Measurements from ENCODE around the gene SPON1.

Gene SPON1

DNA sequence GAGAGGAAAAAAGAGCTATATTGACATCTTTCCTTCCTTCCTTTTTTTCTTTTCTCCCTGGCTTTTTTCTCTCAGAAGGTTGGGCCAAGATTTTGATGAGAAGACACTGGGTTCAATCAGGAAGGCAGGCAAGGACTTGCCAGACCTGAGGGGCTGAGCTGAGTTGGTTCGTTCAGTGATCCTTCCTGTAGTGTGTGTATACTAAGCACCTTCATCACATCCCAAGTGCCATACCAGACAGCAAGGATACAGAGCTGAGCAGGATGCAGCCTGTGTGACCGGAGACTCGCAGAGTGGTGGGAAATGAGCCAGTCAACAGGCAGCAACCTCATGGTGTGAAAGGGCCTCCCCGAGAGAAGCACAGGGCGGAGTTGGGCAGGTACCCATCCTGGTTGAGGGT, 95.5 kb downstream of the SPON1 start:
- H3K4me1 ChIP-seq (ENCODE audit: control insufficient read depth, insufficient read depth, low read depth, low read length) = no peaks in the 10 kb centered on the region
- H2AK5ac ChIP-seq (ENCODE audit: low read length, severe bottlenecking) = no peak overlapping the region
- 88% methylated on average over 5 of the region's 5 CpGs for WGBS
- no peak overlapping the region for H2BK120ac ChIP-seq (ENCODE audit: low read depth, low read length)
- no peak overlapping the region for H2BK5ac ChIP-seq (ENCODE audit: low read depth, low read length, poor library complexity, severe bottlenecking)
- H3K36me3 ChIP-seq (ENCODE audit: control insufficient read depth in 1 of 2, insufficient read depth in 2 of 2, low read depth in 1 of 2, low read length in 2 of 2) = no peaks in the 10 kb centered on the region
- H2AFZ ChIP-seq (ENCODE audit: low read depth, low read length) = no peak overlapping the region
- no peak overlapping the region for H3K14ac ChIP-seq (ENCODE audit: low read length in 2 of 2)
- H3K79me1 ChIP-seq (replicated peaks; ENCODE audit: low read length, poor library complexity, severe bottlenecking) = no peaks in the 10 kb centered on the region
- no peaks in the 10 kb centered on the region for H3K9me3 ChIP-seq (ENCODE audit: control insufficient read depth, low read length)
- no peak overlapping the region for H3K4me2 ChIP-seq (ENCODE audit: low read length, poor library complexity, severe bottlenecking)
- no peak overlapping the region for H4K91ac ChIP-seq (ENCODE audit: low read length)
- no peak for DNase-seq
- H3K9ac ChIP-seq (ENCODE audit: low read length) = no peak overlapping the region
- no peak overlapping the region for H3K23ac ChIP-seq (ENCODE audit: low read length in 2 of 2)
- no peak overlapping the region for H3K18ac ChIP-seq (ENCODE audit: low read depth in 1 of 2, low read length in 2 of 2)
- H3K27me3 ChIP-seq (ENCODE audit: control insufficient read depth in 1 of 2, insufficient read depth in 1 of 2, low read length in 2 of 2) = no peaks in the 10 kb centered on the region
- H2BK12ac ChIP-seq (ENCODE audit: low read length in 2 of 2) = no peak overlapping the region
- H3K27ac ChIP-seq (ENCODE audit: low read length, poor library complexity, severe bottlenecking) = no peak overlapping the region
- no peak overlapping the region for H3K4ac ChIP-seq (ENCODE audit: low read depth in 1 of 2, low read length in 2 of 2)
- H2BK15ac ChIP-seq (ENCODE audit: low read depth, poor library complexity, severe bottlenecking) = no peak overlapping the region
- no peak overlapping the region for H4K8ac ChIP-seq (ENCODE audit: low read length)
- no peak overlapping the region for H3K4me3 ChIP-seq (ENCODE audit: insufficient read depth in 1 of 2, low read depth in 1 of 2, low read length in 2 of 2)

DNA sequence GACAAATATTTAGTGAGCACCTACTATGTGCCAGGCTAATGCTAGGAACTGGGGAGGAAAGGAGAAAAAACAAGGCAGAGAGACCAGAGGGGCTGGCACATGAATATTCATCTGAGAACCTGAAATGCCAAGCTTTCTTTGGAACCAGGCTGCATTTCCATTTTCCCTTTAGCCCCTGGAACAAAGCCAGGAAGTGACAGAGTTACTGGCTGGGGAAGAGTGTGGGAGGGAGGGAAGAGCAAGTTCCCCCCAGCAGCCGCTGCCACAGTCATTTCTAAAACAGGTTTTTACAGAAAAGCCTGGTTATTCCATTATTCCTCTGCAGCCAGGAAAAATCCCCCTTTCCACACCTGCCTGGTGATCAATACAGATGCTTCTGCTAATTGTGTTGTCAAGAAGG, 97.0 kb downstream of the SPON1 start:
- Histone ChIP-seq H3K4me2 (ENCODE audit: low read length, poor library complexity, severe bottlenecking) (no peak overlapping the region), H2AFZ (ENCODE audit: low read depth, low read length) (no peak overlapping the region), H2BK15ac (ENCODE audit: low read depth, poor library complexity, severe bottlenecking) (no peak overlapping the region), H2BK12ac (ENCODE audit: low read length in 2 of 2) (no peak overlapping the region), H3K79me1 (replicated peaks; ENCODE audit: low read length, poor library complexity, severe bottlenecking) (no peaks in the 10 kb centered on the region), H2AK5ac (ENCODE audit: low read length, severe bottlenecking) (no peak overlapping the region), H3K4ac (ENCODE audit: low read depth in 1 of 2, low read length in 2 of 2) (no peak overlapping the region), H3K9me3 (ENCODE audit: control insufficient read depth, low read length) (no peaks in the 10 kb centered on the region), H3K27me3 (ENCODE audit: control insufficient read depth in 1 of 2, insufficient read depth in 1 of 2, low read length in 2 of 2) (no peaks in the 10 kb centered on the region), H2BK5ac (ENCODE audit: low read depth, low read length, poor library complexity, severe bottlenecking) (no peak overlapping the region), H2BK120ac (ENCODE audit: low read depth, low read length) (no peak overlapping the region), H3K18ac (ENCODE audit: low read depth in 1 of 2, low read length in 2 of 2) (no peak overlapping the region), H3K14ac (ENCODE audit: low read length in 2 of 2) (no peak overlapping the region), H3K4me1 (ENCODE audit: control insufficient read depth, insufficient read depth, low read depth, low read length) (no peaks in the 10 kb centered on the region), H3K9ac (ENCODE audit: low read length) (no peak overlapping the region), H4K8ac (ENCODE audit: low read length) (no peak overlapping the region), H4K91ac (ENCODE audit: low read length) (no peak overlapping the region), H3K4me3 (ENCODE audit: insufficient read depth in 1 of 2, low read depth in 1 of 2, low read length in 2 of 2) (no peak overlapping the region), H3K27ac (ENCODE audit: low read length, poor library complexity, severe bottlenecking) (no peak overlapping the region), H3K36me3 (ENCODE audit: control insufficient read depth in 1 of 2, insufficient read depth in 2 of 2, low read depth in 1 of 2, low read length in 2 of 2) (no peaks in the 10 kb centered on the region), H3K23ac (ENCODE audit: low read length in 2 of 2) (no peak overlapping the region)
- WGBS = no CpG with 5 or more reads among the region's 1 CpG
- no peak for DNase-seq

DNA sequence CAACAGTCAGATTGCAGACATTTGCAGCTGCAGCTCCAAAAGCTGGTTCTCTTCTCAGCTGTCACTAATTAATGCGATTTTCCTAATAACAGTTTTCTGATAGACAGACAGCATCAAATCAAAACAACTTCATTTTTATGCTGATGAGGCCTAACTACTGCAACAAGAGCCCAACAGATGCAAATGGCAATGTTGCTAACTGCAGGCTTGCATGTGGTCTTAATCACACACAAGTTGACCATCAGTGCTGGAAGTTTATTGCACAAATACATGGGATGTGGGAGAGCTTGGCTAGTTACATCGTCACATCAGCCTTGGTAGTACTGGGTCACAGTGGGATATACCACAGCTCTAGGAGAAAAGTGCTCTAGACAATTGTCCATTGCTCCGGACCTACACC, 99.2 kb downstream of the SPON1 start:
- no peak overlapping the region for H3K9ac ChIP-seq (ENCODE audit: low read length)
- no peaks in the 10 kb centered on the region for H3K27me3 ChIP-seq (ENCODE audit: control insufficient read depth in 1 of 2, insufficient read depth in 1 of 2, low read length in 2 of 2)
- no peak overlapping the region for H3K4me3 ChIP-seq (ENCODE audit: insufficient read depth in 1 of 2, low read depth in 1 of 2, low read length in 2 of 2)
- H3K14ac ChIP-seq (ENCODE audit: low read length in 2 of 2) = no peak overlapping the region
- no peak overlapping the region for H3K4ac ChIP-seq (ENCODE audit: low read depth in 1 of 2, low read length in 2 of 2)
- H3K79me1 ChIP-seq (replicated peaks; ENCODE audit: low read length, poor library complexity, severe bottlenecking) = no peaks in the 10 kb centered on the region
- no peak overlapping the region for H3K27ac ChIP-seq (ENCODE audit: low read length, poor library complexity, severe bottlenecking)
- no peak overlapping the region for H4K91ac ChIP-seq (ENCODE audit: low read length)
- no peak overlapping the region for H3K18ac ChIP-seq (ENCODE audit: low read depth in 1 of 2, low read length in 2 of 2)
- no peak overlapping the region for H2AFZ ChIP-seq (ENCODE audit: low read depth, low read length)
- no peak overlapping the region for H2BK5ac ChIP-seq (ENCODE audit: low read depth, low read length, poor library complexity, severe bottlenecking)
- no peak overlapping the region for H3K23ac ChIP-seq (ENCODE audit: low read length in 2 of 2)
- 81% methylated on average over 3 of the region's 3 CpGs for WGBS
- H2AK5ac ChIP-seq (ENCODE audit: low read length, severe bottlenecking) = no peak overlapping the region
- DNase-seq = no peak
- H2BK120ac ChIP-seq (ENCODE audit: low read depth, low read length) = no peak overlapping the region
- H4K8ac ChIP-seq (ENCODE audit: low read length) = no peak overlapping the region
- no peak overlapping the region for H2BK12ac ChIP-seq (ENCODE audit: low read length in 2 of 2)
- no peak overlapping the region for H2BK15ac ChIP-seq (ENCODE audit: low read depth, poor library complexity, severe bottlenecking)
- H3K4me1 ChIP-seq (ENCODE audit: control insufficient read depth, insufficient read depth, low read depth, low read length) = no peaks in the 10 kb centered on the region
- no peaks in the 10 kb centered on the region for H3K36me3 ChIP-seq (ENCODE audit: control insufficient read depth in 1 of 2, insufficient read depth in 2 of 2, low read depth in 1 of 2, low read length in 2 of 2)
- no peak overlapping the region for H3K4me2 ChIP-seq (ENCODE audit: low read length, poor library complexity, severe bottlenecking)
- H3K9me3 ChIP-seq (ENCODE audit: control insufficient read depth, low read length) = no peaks in the 10 kb centered on the region

DNA sequence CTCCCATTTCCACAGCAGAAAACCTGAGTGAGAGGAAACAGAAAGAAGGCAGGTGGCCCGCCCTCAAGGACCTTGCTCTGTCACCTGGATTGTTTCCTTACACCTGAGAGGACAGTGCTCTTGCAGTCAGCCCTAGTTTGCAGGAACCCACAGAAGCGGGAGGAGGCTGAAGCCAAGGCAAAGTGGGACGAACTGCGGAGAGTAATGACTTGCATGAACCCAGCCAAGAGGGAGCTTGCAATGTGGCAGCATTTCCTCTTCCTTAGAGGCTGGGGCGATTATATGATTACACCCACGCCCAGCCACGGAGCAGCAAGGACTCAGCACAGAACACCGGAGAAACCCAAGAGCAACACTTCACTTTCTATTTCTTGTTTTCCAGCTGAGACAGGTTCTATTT, 102.6 kb downstream of the SPON1 start:
- Histone ChIP-seq H3K27ac (ENCODE audit: low read length, poor library complexity, severe bottlenecking) (no peak overlapping the region), H2AFZ (ENCODE audit: low read depth, low read length) (no peak overlapping the region), H3K4ac (ENCODE audit: low read depth in 1 of 2, low read length in 2 of 2) (no peak overlapping the region), H3K4me1 (ENCODE audit: control insufficient read depth, insufficient read depth, low read depth, low read length) (no peaks in the 10 kb centered on the region), H4K8ac (ENCODE audit: low read length) (no peak overlapping the region), H3K4me2 (ENCODE audit: low read length, poor library complexity, severe bottlenecking) (no peak overlapping the region), H3K23ac (ENCODE audit: low read length in 2 of 2) (no peak overlapping the region), H2BK120ac (ENCODE audit: low read depth, low read length) (no peak overlapping the region), H2AK5ac (ENCODE audit: low read length, severe bottlenecking) (no peak overlapping the region), H4K91ac (ENCODE audit: low read length) (no peak overlapping the region), H2BK12ac (ENCODE audit: low read length in 2 of 2) (no peak overlapping the region), H3K18ac (ENCODE audit: low read depth in 1 of 2, low read length in 2 of 2) (no peak overlapping the region), H3K14ac (ENCODE audit: low read length in 2 of 2) (no peak overlapping the region), H3K4me3 (ENCODE audit: insufficient read depth in 1 of 2, low read depth in 1 of 2, low read length in 2 of 2) (peak overlapping the region in 1 of 2 experiments; percentile 53), H3K79me1 (replicated peaks; ENCODE audit: low read length, poor library complexity, severe bottlenecking) (no peaks in the 10 kb centered on the region), H2BK5ac (ENCODE audit: low read depth, low read length, poor library complexity, severe bottlenecking) (no peak overlapping the region), H3K9ac (ENCODE audit: low read length) (peak overlapping the region; percentile 37), H3K9me3 (ENCODE audit: control insufficient read depth, low read length) (no peaks in the 10 kb centered on the region), H3K27me3 (ENCODE audit: control insufficient read depth in 1 of 2, insufficient read depth in 1 of 2, low read length in 2 of 2) (no peaks in the 10 kb centered on the region), H2BK15ac (ENCODE audit: low read depth, poor library complexity, severe bottlenecking) (no peak overlapping the region), H3K36me3 (ENCODE audit: control insufficient read depth in 1 of 2, insufficient read depth in 2 of 2, low read depth in 1 of 2, low read length in 2 of 2) (no peaks in the 10 kb centered on the region)
- no peak for DNase-seq
- WGBS = 79% methylated on average over 8 of the region's 8 CpGs
